ENCODE results near the gene C9orf40. TPM values are rescaled to one million over a fixed set of nuclear protein-coding genes. Genes with fewer than 3 reads are reported as not detected.

Gene C9orf40
- polyA plus RNA-seq, 2 of the 4 experiments (the other 2 are of a cell fraction): 8.8 to 14.4 TPM

DNA sequence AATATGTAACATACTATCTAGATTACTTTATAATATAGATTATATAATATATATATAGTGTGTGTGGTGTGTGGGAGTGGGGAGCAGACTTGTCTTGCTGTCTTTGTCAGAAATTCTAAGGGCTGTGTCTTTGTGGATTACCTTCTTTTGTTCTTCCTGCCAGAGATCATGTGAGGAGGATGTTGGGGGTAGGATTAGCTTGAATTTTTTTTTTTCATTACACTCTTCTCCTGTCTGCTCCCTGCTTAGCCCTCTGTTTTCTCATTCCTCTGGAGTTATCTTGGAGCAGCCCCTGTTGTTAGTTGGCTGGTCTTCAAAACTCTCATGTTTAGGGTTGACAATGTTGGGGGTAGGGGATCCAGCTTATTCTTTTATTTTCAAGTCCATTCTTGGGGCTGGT is 21.0 kb upstream of the C9orf40 start:
- CTCF ChIA-PET: interaction anchor here (2.0 kb wide), 1 partner anchor 28 kb away, joined by 7 read pairs; no protein-coding TSS in a partner anchor
- POLR2A ChIA-PET: no interaction called here
- FAIRE-seq (no peak), DNase-seq (ENCODE audit: low read depth in 1 of 2, low spot score in 1 of 2) (no peak), ATAC-seq (no peak)
- no peak for TF ChIP-seq RCOR1 (IDR thresholded peaks at IDR 0.05; ENCODE audit: low read depth, low read length)
- no peak for TF ChIP-seq HDAC2 (IDR thresholded peaks at IDR 0.05)
- TF ChIP-seq TP53 (CRISPR knock-in tag; IDR thresholded peaks at IDR 0.05): no peak
- TF ChIP-seq EHMT2 (IDR thresholded peaks at IDR 0.05; ENCODE audit: low read depth): no peak
- no peak for TF ChIP-seq ESRRA (IDR thresholded peaks at IDR 0.05; ENCODE audit: borderline replicate concordance, low read length)
- TF ChIP-seq POLR2AphosphoS2 (conservative IDR thresholded peaks at IDR 0.05; ENCODE audit: low read length): no peak
- no peak for TF ChIP-seq GATA3 (IDR thresholded peaks at IDR 0.05; ENCODE audit: borderline replicate concordance)
- no peak for TF ChIP-seq BHLHE40 (IDR thresholded peaks at IDR 0.05; ENCODE audit: low read depth, low read length)
- Histone ChIP-seq H3K27ac (no peak overlapping the region), H3K4me1 (no peaks in the 10 kb centered on the region), H3K4me2 (no peak overlapping the region), H3K9me3 (peaks cover 5% of the 10 kb centered on the region; the same call in 2 of the 3 replicates), H3K4me3 (no peak overlapping the region)

DNA sequence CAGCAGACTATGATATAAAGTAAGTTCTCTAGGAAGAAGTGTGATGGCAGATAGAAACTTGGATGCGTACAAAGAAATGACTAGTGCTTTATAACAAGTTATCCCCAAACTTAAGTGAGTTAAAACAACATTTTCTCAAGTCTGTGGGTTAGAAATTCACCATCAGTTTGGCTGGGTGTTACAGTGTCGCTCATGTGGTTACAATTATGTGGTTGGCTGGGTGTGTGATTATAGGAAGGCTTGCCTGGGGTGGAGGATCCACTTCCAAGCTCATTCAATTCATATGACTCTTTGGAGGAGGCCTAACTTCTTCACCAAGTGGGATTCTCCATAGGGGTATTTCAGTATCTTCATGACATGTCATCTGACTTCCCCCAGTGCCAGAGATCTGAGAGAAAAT is 10.3 kb upstream of the C9orf40 start:
- POLR2A ChIA-PET: no interaction called here
- CTCF ChIA-PET: interaction anchor here (1.0 to 6.8 kb wide), 4 partner anchors 11 to 189 kb away, joined by 3 to 38 read pairs (median 4); partner anchors contain the start of gene C9orf40

DNA sequence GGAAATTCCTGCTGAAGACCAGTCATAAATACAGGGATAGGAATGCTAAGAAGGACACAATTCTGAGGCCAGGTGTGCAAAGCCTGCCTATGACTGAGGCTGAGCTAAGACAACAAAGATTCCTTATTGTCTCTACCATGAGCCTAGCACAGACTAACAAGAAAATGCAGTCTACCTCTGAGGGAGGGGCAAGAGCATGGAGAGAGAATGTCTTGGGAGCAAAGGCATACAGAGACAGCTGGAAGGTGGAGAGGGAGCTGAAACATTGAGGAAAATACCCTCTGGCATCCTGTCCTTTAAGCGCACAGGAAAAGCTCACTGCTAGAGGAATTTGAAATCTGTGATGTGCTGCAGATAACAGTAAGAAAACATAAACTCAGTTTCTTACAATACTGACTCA is 8.8 kb upstream of the C9orf40 start:
- TF ChIP-seq RFX5 (IDR thresholded peaks at IDR 0.05): no peak
- TF ChIP-seq ZC3H11A (IDR thresholded peaks at IDR 0.05): no peak
- TF ChIP-seq, protein P1, sequence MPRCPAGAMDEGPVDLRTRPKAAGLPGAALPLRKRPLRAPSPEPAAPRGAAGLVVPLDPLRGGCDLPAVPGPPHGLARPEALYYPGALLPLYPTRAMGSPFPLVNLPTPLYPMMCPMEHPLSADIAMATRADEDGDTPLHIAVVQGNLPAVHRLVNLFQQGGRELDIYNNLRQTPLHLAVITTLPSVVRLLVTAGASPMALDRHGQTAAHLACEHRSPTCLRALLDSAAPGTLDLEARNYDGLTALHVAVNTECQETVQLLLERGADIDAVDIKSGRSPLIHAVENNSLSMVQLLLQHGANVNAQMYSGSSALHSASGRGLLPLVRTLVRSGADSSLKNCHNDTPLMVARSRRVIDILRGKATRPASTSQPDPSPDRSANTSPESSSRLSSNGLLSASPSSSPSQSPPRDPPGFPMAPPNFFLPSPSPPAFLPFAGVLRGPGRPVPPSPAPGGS (IDR thresholded peaks at IDR 0.05): no peak
- TF ChIP-seq SREBF2 (IDR thresholded peaks at IDR 0.05): no peak
- TF ChIP-seq NR3C1 (IDR thresholded peaks at IDR 0.05): no peak
- no peak for TF ChIP-seq JUNB (IDR thresholded peaks at IDR 0.05)
- TF ChIP-seq MAZ (IDR thresholded peaks at IDR 0.05; ENCODE audit: borderline replicate concordance, low read depth, low read length): no peak
- no peak for TF ChIP-seq CBX8 (IDR thresholded peaks at IDR 0.05)
- TF ChIP-seq HOXA7 (CRISPR knock-in tag; IDR thresholded peaks at IDR 0.05): no peak
- no peak for TF ChIP-seq FOXS1 (CRISPR knock-in tag; IDR thresholded peaks at IDR 0.05)
- no peak for TF ChIP-seq FOSL2 (IDR thresholded peaks at IDR 0.05)
- no peak for TF ChIP-seq FOSL2 (CRISPR knock-in tag; IDR thresholded peaks at IDR 0.05)
- no peak for TF ChIP-seq EHF (CRISPR knock-in tag; IDR thresholded peaks at IDR 0.05)
- TF ChIP-seq, protein P2, sequence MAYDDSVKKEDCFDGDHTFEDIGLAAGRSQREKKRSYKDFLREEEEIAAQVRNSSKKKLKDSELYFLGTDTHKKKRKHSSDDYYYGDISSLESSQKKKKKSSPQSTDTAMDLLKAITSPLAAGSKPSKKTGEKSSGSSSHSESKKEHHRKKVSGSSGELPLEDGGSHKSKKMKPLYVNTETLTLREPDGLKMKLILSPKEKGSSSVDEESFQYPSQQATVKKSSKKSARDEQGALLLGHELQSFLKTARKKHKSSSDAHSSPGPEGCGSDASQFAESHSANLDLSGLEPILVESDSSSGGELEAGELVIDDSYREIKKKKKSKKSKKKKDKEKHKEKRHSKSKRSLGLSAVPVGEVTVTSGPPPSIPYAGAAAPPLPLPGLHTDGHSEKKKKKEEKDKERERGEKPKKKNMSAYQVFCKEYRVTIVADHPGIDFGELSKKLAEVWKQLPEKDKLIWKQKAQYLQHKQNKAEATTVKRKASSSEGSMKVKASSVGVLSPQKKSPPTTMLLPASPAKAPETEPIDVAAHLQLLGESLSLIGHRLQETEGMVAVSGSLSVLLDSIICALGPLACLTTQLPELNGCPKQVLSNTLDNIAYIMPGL (CRISPR knock-in tag; IDR thresholded peaks at IDR 0.05; ENCODE audit: borderline replicate concordance): no peak
- no peak for TF ChIP-seq HOXB13 (CRISPR knock-in tag; IDR thresholded peaks at IDR 0.05; ENCODE audit: low read depth)
- DNase-seq (ENCODE audit: low read depth in 1 of 2, low spot score in 1 of 2) (no peak), ATAC-seq (no peak), FAIRE-seq (no peak)
- Histone ChIP-seq H3K4me1 (peaks cover 10% of the 10 kb centered on the region), H3K4me3 (no peak overlapping the region), H3K27ac (no peak overlapping the region), H3K9me3 (peaks cover 24% of the 10 kb centered on the region), H3K4me2 (no peak overlapping the region)
- POLR2A ChIA-PET: no interaction called here
- 93% methylated on average over 1 of the region's 1 CpG for WGBS (ENCODE audit: missing lambda C conversion rate)
- CTCF ChIA-PET: interaction anchor here (0.9 to 6.8 kb wide), 3 partner anchors 10 to 188 kb away, joined by 3 to 38 read pairs (median 8); partner anchors contain the start of genes C9orf40 and CARNMT1

More for the DNA sequence above, 10.3 kb upstream of the C9orf40 start:
- FAIRE-seq: no peak
- no peak overlapping the region for H3K27ac ChIP-seq
- peaks cover 10% of the 10 kb centered on the region for H3K4me1 ChIP-seq
- H3K4me3 ChIP-seq: no peak overlapping the region
- H3K9me3 ChIP-seq: peaks cover 24% of the 10 kb centered on the region
- ATAC-seq: no peak
- no peak for DNase-seq (ENCODE audit: low read depth in 1 of 2, low spot score in 1 of 2)
- no peak overlapping the region for H3K4me2 ChIP-seq
- WGBS (ENCODE audit: missing lambda C conversion rate): 88% methylated on average over 2 of the region's 2 CpGs
- TF ChIP-seq HOXB5 (CRISPR knock-in tag; IDR thresholded peaks at IDR 0.05): no peak
- no peak for TF ChIP-seq CHD2 (IDR thresholded peaks at IDR 0.05; ENCODE audit: low read length, partially characterized antibody)
- no peak for TF ChIP-seq FOSB (CRISPR knock-in tag; IDR thresholded peaks at IDR 0.05)
- no peak for TF ChIP-seq RAD21 (conservative IDR thresholded peaks at IDR 0.05 in 1 of 2, IDR thresholded peaks at IDR 0.05 in 1 of 2)
